Measurements from ENCODE around the gene CDK10. TPM values are rescaled to one million over a fixed set of nuclear protein-coding genes. Genes with fewer than 3 reads are reported as not detected.

Gene CDK10
- polyA plus RNA-seq, 3 donors, result 16.5 to 107 (median 18.3) TPM

DNA sequence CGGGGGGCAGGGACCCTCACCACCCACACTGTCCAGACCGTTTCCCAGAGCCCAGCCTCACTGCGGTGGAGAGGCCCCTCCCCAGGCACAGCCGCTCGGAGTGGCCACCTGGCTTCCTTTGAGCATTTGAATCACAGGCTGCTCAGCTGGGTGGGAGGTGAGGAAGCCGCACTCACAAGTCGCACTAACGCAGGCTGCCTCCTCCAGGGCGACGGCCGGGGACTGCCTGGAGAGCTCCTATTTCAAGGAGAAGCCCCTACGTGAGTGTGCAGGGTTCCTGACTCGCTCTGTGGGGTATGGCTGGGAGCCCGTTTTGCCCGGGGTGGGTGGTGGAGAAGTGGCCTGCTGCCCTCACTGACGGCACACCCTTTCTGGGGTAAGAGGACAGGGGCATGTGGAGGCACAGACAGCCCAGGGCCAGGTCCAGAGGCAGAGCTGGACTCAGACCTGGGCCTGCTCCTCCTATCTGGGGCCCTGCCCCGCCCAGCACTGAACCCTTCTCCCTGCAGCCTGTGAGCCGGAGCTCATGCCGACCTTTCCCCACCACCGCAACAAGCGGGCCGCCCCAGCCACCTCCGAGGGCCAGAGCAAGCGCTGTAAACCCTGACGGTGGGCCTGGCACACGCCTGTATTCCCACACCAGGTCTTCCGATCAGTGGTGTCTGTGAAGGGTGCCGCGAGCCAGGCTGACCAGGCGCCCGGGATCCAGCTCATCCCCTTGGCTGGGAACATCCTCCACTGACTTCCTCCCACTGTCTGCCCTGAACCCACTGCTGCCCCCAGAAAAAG is 8.8 kb downstream of the CDK10 start:
- intact Hi-C loops (cut with micrococcal nuclease), result no loop called here
- peak in 1 of 3 donors; percentile 5 for DNase-seq
- 95% methylated on average over 26 of the region's 31 CpGs for WGBS (ENCODE audit: insufficient coverage)
- Histone ChIP-seq H3K27me3 (ENCODE audit: control insufficient read depth in 2 of 2, insufficient read depth in 2 of 2, low read length in 2 of 2) (no peaks in the 10 kb centered on the region), H3K4me2 (replicated peaks; ENCODE audit: extremely low read depth, low read length, poor library complexity, severe bottlenecking) (no peak overlapping the region), H3K79me2 (ENCODE audit: insufficient read depth, low read length) (no peaks in the 10 kb centered on the region), H3K27ac (ENCODE audit: low read depth in 1 of 2, low read length in 2 of 2) (no peak overlapping the region), H3K9ac (ENCODE audit: insufficient read depth, low read length, poor library complexity, severe bottlenecking) (no peak overlapping the region), H3K4me1 (ENCODE audit: control insufficient read depth in 1 of 2, insufficient read depth in 2 of 2, low read length in 2 of 2) (peaks cover 8 to 10% of the 10 kb centered on the region in 2 donors), H4K20me1 (ENCODE audit: insufficient read depth, low read length) (peaks cover 47% of the 10 kb centered on the region), H3K4me3 (replicated peaks in 1 of 3; ENCODE audit: low read depth in 2 of 3, low read length in 3 of 3) (no peak overlapping the region), H2AFZ (ENCODE audit: insufficient read depth, low read depth, low read length, poor library complexity, severe bottlenecking) (no peak overlapping the region), H3K36me3 (replicated peaks in 1 of 2; ENCODE audit: control insufficient read depth in 1 of 2, insufficient read depth in 2 of 2, low read length in 2 of 2) (peaks cover 52 to 60% of the 10 kb centered on the region in 2 donors), H3K9me3 (replicated peaks in 1 of 2; ENCODE audit: control insufficient read depth in 1 of 2, insufficient read depth in 1 of 2, low read length in 2 of 2) (no peaks in the 10 kb centered on the region)
- peaks cover 0 to 7% (median 3%) of the 10 kb centered on the region in 3 donors for H3K27me3 Mint-ChIP-seq (ENCODE audit: low read depth in 3 of 3)
- peaks cover 4% of the 10 kb centered on the region for H3K4me1 Mint-ChIP-seq
- peaks cover 40 to 61% of the 10 kb centered on the region in 2 donors for H3K36me3 Mint-ChIP-seq
- H3K9me3 Mint-ChIP-seq, result no peaks in the 10 kb centered on the region
- peak overlapping the region in 1 of 7 donors; percentile 68 for H3K27ac Mint-ChIP-seq
- TF ChIP-seq, protein P1, sequence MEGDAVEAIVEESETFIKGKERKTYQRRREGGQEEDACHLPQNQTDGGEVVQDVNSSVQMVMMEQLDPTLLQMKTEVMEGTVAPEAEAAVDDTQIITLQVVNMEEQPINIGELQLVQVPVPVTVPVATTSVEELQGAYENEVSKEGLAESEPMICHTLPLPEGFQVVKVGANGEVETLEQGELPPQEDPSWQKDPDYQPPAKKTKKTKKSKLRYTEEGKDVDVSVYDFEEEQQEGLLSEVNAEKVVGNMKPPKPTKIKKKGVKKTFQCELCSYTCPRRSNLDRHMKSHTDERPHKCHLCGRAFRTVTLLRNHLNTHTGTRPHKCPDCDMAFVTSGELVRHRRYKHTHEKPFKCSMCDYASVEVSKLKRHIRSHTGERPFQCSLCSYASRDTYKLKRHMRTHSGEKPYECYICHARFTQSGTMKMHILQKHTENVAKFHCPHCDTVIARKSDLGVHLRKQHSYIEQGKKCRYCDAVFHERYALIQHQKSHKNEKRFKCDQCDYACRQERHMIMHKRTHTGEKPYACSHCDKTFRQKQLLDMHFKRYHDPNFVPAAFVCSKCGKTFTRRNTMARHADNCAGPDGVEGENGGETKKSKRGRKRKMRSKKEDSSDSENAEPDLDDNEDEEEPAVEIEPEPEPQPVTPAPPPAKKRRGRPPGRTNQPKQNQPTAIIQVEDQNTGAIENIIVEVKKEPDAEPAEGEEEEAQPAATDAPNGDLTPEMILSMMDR (IDR thresholded peaks at IDR 0.05), result no peak
- no peak overlapping the region for H3K4me3 Mint-ChIP-seq

DNA sequence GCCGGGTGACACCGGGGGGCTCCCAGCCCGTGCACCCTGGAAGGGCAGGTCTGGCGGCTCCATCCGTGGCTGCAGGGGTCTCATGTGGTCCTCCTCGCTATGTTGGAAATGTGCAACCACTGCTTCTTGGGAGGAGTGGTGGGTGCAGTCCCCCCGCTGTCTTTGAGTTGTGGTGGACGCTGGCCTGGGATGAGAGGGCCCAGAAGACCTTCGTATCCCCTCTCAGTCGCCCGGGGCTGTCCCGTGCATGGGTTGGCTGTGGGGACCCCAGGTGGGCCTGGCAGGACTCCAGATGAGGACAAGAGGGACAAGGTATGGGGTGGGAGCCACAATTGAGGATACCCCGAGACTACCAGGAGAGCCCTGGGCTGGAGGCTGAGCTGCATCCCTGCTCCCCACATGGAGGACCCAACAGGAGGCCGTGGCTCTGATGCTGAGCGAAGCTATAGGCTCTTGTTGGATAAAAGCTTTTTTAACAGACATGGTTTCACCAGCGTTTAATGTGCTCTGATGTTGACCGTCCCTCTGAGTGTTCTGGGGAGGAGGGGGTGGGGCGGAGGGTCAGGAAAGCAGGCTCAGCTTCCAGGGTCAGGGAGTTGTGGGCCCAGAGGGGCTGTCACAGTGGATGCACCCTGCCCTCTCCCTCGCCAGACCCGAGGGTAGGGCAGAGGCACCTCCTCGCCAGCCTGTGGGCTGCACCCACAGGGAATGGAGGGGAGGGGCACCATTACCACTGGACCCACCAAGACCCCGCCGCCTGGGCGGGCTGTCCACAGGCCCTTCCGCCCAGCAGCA is 9.6 kb downstream of the CDK10 start:
- Histone ChIP-seq H3K36me3 (replicated peaks in 1 of 2; ENCODE audit: control insufficient read depth in 1 of 2, insufficient read depth in 2 of 2, low read length in 2 of 2) (peaks cover 48 to 52% of the 10 kb centered on the region in 2 donors), H3K4me2 (replicated peaks; ENCODE audit: extremely low read depth, low read length, poor library complexity, severe bottlenecking) (no peak overlapping the region), H4K20me1 (ENCODE audit: insufficient read depth, low read length) (peaks cover 53% of the 10 kb centered on the region), H3K4me1 (ENCODE audit: control insufficient read depth in 1 of 2, insufficient read depth in 2 of 2, low read length in 2 of 2) (peaks cover 14 to 18% of the 10 kb centered on the region in 2 donors), H3K27me3 (ENCODE audit: control insufficient read depth in 2 of 2, insufficient read depth in 2 of 2, low read length in 2 of 2) (no peaks in the 10 kb centered on the region), H3K79me2 (ENCODE audit: insufficient read depth, low read length) (peaks cover 4% of the 10 kb centered on the region), H3K9me3 (replicated peaks in 1 of 2; ENCODE audit: control insufficient read depth in 1 of 2, insufficient read depth in 1 of 2, low read length in 2 of 2) (no peaks in the 10 kb centered on the region), H2AFZ (ENCODE audit: insufficient read depth, low read depth, low read length, poor library complexity, severe bottlenecking) (no peak overlapping the region), H3K9ac (ENCODE audit: insufficient read depth, low read length, poor library complexity, severe bottlenecking) (no peak overlapping the region), H3K4me3 (replicated peaks in 1 of 3; ENCODE audit: low read depth in 2 of 3, low read length in 3 of 3) (no peak overlapping the region), H3K27ac (ENCODE audit: low read depth in 1 of 2, low read length in 2 of 2) (no peak overlapping the region)
- peaks cover 35 to 54% of the 10 kb centered on the region in 2 donors for H3K36me3 Mint-ChIP-seq
- peak in 1 of 3 donors; percentile 4 for DNase-seq
- H3K27me3 Mint-ChIP-seq (ENCODE audit: low read depth in 3 of 3), result peaks cover 0 to 7% (median 3%) of the 10 kb centered on the region in 3 donors
- no peaks in the 10 kb centered on the region for H3K9me3 Mint-ChIP-seq
- intact Hi-C loops (cut with micrococcal nuclease), result no loop called here
- TF ChIP-seq, protein P1 (IDR thresholded peaks at IDR 0.05), result no peak
- peaks cover 7% of the 10 kb centered on the region for H3K4me1 Mint-ChIP-seq
- H3K4me3 Mint-ChIP-seq, result no peak overlapping the region
- 79% methylated on average over 18 of the region's 25 CpGs for WGBS (ENCODE audit: insufficient coverage)
- H3K27ac Mint-ChIP-seq, result peak overlapping the region in 1 of 7 donors; percentile 12
